ENCODE results near the gene SLF1.
"Not testable (repeated sequence)": the region's sequence is repeated elsewhere in the genome, so short reads cannot be mapped to it uniquely, and the experiment has no call there.

DNA sequence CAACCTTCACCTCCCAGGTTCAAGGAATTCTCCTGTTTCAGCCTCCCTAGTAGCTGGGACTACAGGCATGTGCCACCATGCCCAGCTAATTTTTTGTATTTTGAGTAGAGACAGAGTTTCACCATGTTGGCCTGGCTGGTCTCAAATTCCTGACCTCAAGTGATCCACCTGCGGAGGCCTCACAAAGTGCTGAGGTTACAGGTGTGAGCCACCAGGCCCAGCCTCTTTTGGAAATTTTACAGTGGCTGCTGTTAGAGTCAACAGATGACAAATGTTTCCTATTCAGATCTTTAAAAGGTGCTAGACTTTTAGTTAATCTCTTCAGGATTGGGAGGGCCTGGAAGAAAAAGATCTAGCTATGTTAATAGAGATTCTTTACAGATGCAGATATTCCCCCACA, 45.1 kb upstream of the SLF1 start:
- TF ChIP-seq POLR2A (IDR thresholded peaks at IDR 0.05), result not testable (repeated sequence)
- TF ChIP-seq, protein P1, sequence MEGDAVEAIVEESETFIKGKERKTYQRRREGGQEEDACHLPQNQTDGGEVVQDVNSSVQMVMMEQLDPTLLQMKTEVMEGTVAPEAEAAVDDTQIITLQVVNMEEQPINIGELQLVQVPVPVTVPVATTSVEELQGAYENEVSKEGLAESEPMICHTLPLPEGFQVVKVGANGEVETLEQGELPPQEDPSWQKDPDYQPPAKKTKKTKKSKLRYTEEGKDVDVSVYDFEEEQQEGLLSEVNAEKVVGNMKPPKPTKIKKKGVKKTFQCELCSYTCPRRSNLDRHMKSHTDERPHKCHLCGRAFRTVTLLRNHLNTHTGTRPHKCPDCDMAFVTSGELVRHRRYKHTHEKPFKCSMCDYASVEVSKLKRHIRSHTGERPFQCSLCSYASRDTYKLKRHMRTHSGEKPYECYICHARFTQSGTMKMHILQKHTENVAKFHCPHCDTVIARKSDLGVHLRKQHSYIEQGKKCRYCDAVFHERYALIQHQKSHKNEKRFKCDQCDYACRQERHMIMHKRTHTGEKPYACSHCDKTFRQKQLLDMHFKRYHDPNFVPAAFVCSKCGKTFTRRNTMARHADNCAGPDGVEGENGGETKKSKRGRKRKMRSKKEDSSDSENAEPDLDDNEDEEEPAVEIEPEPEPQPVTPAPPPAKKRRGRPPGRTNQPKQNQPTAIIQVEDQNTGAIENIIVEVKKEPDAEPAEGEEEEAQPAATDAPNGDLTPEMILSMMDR (IDR thresholded peaks at IDR 0.05), result not testable (repeated sequence)

Data from testis (tissue), 2 donors.